ENCODE data around the gene AIG1. TPM values are rescaled to one million over a fixed set of nuclear protein-coding genes. Genes with fewer than 3 reads are reported as not detected.

The AIG1 gene
- total and polyA plus RNA-seq, 2 of the 4 experiments (the other 2 are of a cell fraction): 21.3 to 27.1 TPM

GRCh38 chr6:143243786-143244185 lies 183.1 kb downstream of the AIG1 start:
- Histone ChIP-seq H4K5ac (ENCODE audit: low read depth, low read length) (no peak overlapping the region), H3K4me3 (ENCODE audit: insufficient read depth, low read depth, low read length) (no peak overlapping the region), H4K20me1 (ENCODE audit: insufficient read depth, low read length) (no peaks in the 10 kb centered on the region), H3K4me2 (ENCODE audit: low read depth, low read length) (no peak overlapping the region), H2AK9ac (replicated peaks; ENCODE audit: low read depth, low read length, poor library complexity) (no peak overlapping the region), H3K9me1 (ENCODE audit: insufficient read depth, low read length) (no peaks in the 10 kb centered on the region), H2BK5ac (ENCODE audit: low read depth, low read length, poor library complexity, severe bottlenecking) (no peak overlapping the region), H3K18ac (ENCODE audit: low read depth, low read length) (no peak overlapping the region), H3K36me3 (ENCODE audit: control insufficient read depth, insufficient read depth, low read length) (no peaks in the 10 kb centered on the region), H3K14ac (replicated peaks; ENCODE audit: low read depth, low read length) (no peak overlapping the region), H4K91ac (ENCODE audit: insufficient read depth, low read depth, low read length) (no peak overlapping the region), H2BK15ac (ENCODE audit: low read depth, low read length) (no peak overlapping the region), H3K4ac (ENCODE audit: low read depth, low read length) (no peak overlapping the region), H3K27ac (ENCODE audit: insufficient read depth, low read length) (no peak overlapping the region), H2BK20ac (ENCODE audit: low read depth, low read length) (no peak overlapping the region), H3K9ac (ENCODE audit: low read depth, low read length) (no peak overlapping the region), H3K4me1 (ENCODE audit: control insufficient read depth, insufficient read depth, low read length) (no peaks in the 10 kb centered on the region), H3K23ac (ENCODE audit: low read depth, low read length) (no peak overlapping the region), H2BK120ac (ENCODE audit: low read depth, low read length) (no peak overlapping the region), H3K27me3 (ENCODE audit: control insufficient read depth, insufficient read depth, low read length) (no peaks in the 10 kb centered on the region), H4K8ac (ENCODE audit: low read depth in 2 of 2, low read length in 2 of 2) (no peak overlapping the region), H2AK5ac (ENCODE audit: low read depth, low read length) (no peak overlapping the region), H3K79me1 (ENCODE audit: low read depth in 1 of 2, low read length in 2 of 2) (no peaks in the 10 kb centered on the region), H3K56ac (ENCODE audit: extremely low read depth, insufficient read depth, low read length) (no peak overlapping the region), H3K9me3 (ENCODE audit: control insufficient read depth, insufficient read depth, low read length) (no peaks in the 10 kb centered on the region), H2AFZ (replicated peaks; ENCODE audit: low read length, poor library complexity) (no peak overlapping the region)
- no peak for TF ChIP-seq MAFK (IDR thresholded peaks at IDR 0.05; ENCODE audit: low read depth, low read length)
- TF ChIP-seq FOS (IDR thresholded peaks at IDR 0.05; ENCODE audit: low read depth, low read length): no peak
- TF ChIP-seq RFX5 (IDR thresholded peaks at IDR 0.05; ENCODE audit: low read depth, low read length): no peak
- TF ChIP-seq, protein P1, sequence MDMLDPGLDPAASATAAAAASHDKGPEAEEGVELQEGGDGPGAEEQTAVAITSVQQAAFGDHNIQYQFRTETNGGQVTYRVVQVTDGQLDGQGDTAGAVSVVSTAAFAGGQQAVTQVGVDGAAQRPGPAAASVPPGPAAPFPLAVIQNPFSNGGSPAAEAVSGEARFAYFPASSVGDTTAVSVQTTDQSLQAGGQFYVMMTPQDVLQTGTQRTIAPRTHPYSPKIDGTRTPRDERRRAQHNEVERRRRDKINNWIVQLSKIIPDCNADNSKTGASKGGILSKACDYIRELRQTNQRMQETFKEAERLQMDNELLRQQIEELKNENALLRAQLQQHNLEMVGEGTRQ (IDR thresholded peaks at IDR 0.05; ENCODE audit: low read depth, low read length): no peak
- TF ChIP-seq MXI1 (IDR thresholded peaks at IDR 0.05; ENCODE audit: borderline replicate concordance, low read depth, low read length): no peak
- no peak for TF ChIP-seq CEBPB (IDR thresholded peaks at IDR 0.05; ENCODE audit: low read depth, low read length)
- TF ChIP-seq CHD1 (IDR thresholded peaks at IDR 0.05; ENCODE audit: low read depth, low read length): no peak
- no peak for TF ChIP-seq NFE2L2 (IDR thresholded peaks at IDR 0.05; ENCODE audit: low read depth, low read length)
- TF ChIP-seq BHLHE40 (IDR thresholded peaks at IDR 0.05; ENCODE audit: low read depth, low read length): no peak
- no peak for TF ChIP-seq SMC3 (IDR thresholded peaks at IDR 0.05; ENCODE audit: low read depth, low read length)
- no peak for TF ChIP-seq RAD21 (IDR thresholded peaks at IDR 0.05; ENCODE audit: low read length)
- TF ChIP-seq, protein P2, sequence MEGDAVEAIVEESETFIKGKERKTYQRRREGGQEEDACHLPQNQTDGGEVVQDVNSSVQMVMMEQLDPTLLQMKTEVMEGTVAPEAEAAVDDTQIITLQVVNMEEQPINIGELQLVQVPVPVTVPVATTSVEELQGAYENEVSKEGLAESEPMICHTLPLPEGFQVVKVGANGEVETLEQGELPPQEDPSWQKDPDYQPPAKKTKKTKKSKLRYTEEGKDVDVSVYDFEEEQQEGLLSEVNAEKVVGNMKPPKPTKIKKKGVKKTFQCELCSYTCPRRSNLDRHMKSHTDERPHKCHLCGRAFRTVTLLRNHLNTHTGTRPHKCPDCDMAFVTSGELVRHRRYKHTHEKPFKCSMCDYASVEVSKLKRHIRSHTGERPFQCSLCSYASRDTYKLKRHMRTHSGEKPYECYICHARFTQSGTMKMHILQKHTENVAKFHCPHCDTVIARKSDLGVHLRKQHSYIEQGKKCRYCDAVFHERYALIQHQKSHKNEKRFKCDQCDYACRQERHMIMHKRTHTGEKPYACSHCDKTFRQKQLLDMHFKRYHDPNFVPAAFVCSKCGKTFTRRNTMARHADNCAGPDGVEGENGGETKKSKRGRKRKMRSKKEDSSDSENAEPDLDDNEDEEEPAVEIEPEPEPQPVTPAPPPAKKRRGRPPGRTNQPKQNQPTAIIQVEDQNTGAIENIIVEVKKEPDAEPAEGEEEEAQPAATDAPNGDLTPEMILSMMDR (conservative IDR thresholded peaks at IDR 0.05; ENCODE audit: low read depth, low read length): no peak
- no peak for TF ChIP-seq MAZ (IDR thresholded peaks at IDR 0.05; ENCODE audit: borderline replicate concordance, low read depth, low read length)
- TF ChIP-seq, protein P3, sequence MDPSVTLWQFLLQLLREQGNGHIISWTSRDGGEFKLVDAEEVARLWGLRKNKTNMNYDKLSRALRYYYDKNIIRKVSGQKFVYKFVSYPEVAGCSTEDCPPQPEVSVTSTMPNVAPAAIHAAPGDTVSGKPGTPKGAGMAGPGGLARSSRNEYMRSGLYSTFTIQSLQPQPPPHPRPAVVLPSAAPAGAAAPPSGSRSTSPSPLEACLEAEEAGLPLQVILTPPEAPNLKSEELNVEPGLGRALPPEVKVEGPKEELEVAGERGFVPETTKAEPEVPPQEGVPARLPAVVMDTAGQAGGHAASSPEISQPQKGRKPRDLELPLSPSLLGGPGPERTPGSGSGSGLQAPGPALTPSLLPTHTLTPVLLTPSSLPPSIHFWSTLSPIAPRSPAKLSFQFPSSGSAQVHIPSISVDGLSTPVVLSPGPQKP (IDR thresholded peaks at IDR 0.05; ENCODE audit: borderline replicate concordance, low read depth, low read length): no peak
- CTCF ChIA-PET: no interaction called here
- in situ Hi-C loops (cut with MboI; ENCODE audit: low sequenced_read_pairs): no loop called here
- dilution Hi-C loops (cut with HindIII; ENCODE audit: low sequenced_read_pairs, unreplicated experiment): no loop called here
- no TSS peak for BruUV-seq (replicated peaks)
- ATAC-seq (ENCODE audit: low read depth): no peak
- intact Hi-C loops (cut with micrococcal nuclease): no loop called here
- no CpG with 5 or more reads among the region's 1 CpG for WGBS, 2 experiments (ENCODE audit: extremely low coverage in 2 of 2, insufficient read length in 1 of 2)
- DNase-seq: no peak
- POLR2A ChIA-PET (ENCODE audit: unreplicated experiment): no interaction called here
